SK-N-SH (cell line): ENCODE measurements around the gene FGGY.

Source experiments
- EP300 ChIP-seq, 2 experiments: IDR thresholded peaks; 2 replicates each; pipeline versions ENCODE4 v1.4.0 to v1.6.1; 2012; ENCODE audit warnings: borderline replicate concordance in 1 of 2, low read depth in 1 of 2, low read length in 1 of 2
- FOXM1 ChIP-seq: IDR thresholded peaks from 2 replicates; pipeline ENCODE4 v1.4.0; 2012; ENCODE audit warnings: low read depth, mild to moderate bottlenecking
- GATA2 ChIP-seq: sonication (generic); formaldehyde crosslinking; IDR thresholded peaks from 2 replicates; pipeline ENCODE4 v1.5.0; 2020; ENCODE audit warnings: mild to moderate bottlenecking, missing genetic modification reagents
- MXI1 ChIP-seq: IDR thresholded peaks from 2 replicates; pipeline ENCODE4 v1.6.1; 2012; ENCODE audit warnings: mild to moderate bottlenecking, low read depth, low read length, improper control_type of control experiment
- RAD21 ChIP-seq: IDR thresholded peaks from 2 replicates; pipeline ENCODE4 v1.6.1; 2012; ENCODE audit warnings: mild to moderate bottlenecking, low read length
- SMC3 ChIP-seq: IDR thresholded peaks from 2 replicates; pipeline ENCODE4 v1.6.1; 2012; ENCODE audit warnings: low read depth, low read length, improper control_type of control experiment
- TF ChIP-seq, protein P1 (sequence below): fragments of 200-600 bp; sonication (generic); IDR thresholded peaks from 2 replicates; pipeline ENCODE4 v1.6.1; 2017; ENCODE audit warnings: antibody characterized with exemption, mild to moderate bottlenecking, moderate library complexity
- TF ChIP-seq, protein P2 (sequence below): IDR thresholded peaks from 2 replicates; pipeline ENCODE4 v1.6.1; 2012; ENCODE audit warnings: mild to moderate bottlenecking, low read depth, low read length, moderate library complexity
- TF ChIP-seq, protein P3 (sequence below): IDR thresholded peaks from 2 replicates; pipeline ENCODE4 v1.4.0; 2012; ENCODE audit warnings: low read depth, borderline replicate concordance

DNA sequence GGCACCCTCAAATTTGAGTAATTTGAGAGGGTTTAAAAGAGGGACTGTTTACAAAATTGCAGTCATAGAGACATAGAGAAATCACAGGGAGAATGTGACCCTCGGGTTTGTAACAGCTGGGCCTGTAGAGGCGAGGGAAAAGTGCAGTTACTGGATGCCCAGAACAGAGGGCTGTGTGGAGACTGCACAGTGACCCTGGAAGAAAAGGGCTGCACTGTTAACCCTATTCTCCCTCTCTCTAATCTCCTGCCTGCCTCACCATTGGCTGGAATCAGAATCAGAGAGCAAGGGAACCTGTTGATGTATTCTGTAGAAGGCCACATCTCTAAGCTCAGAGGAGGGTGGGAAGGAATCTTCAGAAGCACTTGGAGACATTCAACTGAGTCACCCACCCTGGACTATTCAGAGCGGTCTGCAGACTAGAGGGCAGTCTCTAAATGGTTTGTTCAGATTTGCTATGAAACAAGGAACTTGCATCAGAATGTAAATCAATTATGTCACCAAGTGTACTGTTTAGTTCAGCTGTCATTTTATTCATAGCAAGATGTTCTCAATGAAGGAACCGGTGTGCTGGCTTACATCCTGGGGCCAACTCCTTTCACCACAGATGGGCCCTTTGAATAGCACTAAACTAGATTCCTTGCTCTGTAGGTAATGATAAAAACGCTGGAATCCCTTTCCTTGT, 385.6 kb downstream of the FGGY start:
- TF ChIP-seq GATA2 (CRISPR knock-in tag) (no peak), FOXM1 (no peak), RAD21 (no peak), EP300 (IDR thresholded peaks at IDR 0.05; ENCODE audit: borderline replicate concordance in 1 of 2, low read depth in 1 of 2, low read length in 1 of 2) (no peak), SMC3 (no peak), MXI1 (no peak)
- TF ChIP-seq, protein P1, sequence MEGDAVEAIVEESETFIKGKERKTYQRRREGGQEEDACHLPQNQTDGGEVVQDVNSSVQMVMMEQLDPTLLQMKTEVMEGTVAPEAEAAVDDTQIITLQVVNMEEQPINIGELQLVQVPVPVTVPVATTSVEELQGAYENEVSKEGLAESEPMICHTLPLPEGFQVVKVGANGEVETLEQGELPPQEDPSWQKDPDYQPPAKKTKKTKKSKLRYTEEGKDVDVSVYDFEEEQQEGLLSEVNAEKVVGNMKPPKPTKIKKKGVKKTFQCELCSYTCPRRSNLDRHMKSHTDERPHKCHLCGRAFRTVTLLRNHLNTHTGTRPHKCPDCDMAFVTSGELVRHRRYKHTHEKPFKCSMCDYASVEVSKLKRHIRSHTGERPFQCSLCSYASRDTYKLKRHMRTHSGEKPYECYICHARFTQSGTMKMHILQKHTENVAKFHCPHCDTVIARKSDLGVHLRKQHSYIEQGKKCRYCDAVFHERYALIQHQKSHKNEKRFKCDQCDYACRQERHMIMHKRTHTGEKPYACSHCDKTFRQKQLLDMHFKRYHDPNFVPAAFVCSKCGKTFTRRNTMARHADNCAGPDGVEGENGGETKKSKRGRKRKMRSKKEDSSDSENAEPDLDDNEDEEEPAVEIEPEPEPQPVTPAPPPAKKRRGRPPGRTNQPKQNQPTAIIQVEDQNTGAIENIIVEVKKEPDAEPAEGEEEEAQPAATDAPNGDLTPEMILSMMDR, result no peak
- TF ChIP-seq, protein P2, sequence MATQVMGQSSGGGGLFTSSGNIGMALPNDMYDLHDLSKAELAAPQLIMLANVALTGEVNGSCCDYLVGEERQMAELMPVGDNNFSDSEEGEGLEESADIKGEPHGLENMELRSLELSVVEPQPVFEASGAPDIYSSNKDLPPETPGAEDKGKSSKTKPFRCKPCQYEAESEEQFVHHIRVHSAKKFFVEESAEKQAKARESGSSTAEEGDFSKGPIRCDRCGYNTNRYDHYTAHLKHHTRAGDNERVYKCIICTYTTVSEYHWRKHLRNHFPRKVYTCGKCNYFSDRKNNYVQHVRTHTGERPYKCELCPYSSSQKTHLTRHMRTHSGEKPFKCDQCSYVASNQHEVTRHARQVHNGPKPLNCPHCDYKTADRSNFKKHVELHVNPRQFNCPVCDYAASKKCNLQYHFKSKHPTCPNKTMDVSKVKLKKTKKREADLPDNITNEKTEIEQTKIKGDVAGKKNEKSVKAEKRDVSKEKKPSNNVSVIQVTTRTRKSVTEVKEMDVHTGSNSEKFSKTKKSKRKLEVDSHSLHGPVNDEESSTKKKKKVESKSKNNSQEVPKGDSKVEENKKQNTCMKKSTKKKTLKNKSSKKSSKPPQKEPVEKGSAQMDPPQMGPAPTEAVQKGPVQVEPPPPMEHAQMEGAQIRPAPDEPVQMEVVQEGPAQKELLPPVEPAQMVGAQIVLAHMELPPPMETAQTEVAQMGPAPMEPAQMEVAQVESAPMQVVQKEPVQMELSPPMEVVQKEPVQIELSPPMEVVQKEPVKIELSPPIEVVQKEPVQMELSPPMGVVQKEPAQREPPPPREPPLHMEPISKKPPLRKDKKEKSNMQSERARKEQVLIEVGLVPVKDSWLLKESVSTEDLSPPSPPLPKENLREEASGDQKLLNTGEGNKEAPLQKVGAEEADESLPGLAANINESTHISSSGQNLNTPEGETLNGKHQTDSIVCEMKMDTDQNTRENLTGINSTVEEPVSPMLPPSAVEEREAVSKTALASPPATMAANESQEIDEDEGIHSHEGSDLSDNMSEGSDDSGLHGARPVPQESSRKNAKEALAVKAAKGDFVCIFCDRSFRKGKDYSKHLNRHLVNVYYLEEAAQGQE, result no peak
- TF ChIP-seq, protein P3, sequence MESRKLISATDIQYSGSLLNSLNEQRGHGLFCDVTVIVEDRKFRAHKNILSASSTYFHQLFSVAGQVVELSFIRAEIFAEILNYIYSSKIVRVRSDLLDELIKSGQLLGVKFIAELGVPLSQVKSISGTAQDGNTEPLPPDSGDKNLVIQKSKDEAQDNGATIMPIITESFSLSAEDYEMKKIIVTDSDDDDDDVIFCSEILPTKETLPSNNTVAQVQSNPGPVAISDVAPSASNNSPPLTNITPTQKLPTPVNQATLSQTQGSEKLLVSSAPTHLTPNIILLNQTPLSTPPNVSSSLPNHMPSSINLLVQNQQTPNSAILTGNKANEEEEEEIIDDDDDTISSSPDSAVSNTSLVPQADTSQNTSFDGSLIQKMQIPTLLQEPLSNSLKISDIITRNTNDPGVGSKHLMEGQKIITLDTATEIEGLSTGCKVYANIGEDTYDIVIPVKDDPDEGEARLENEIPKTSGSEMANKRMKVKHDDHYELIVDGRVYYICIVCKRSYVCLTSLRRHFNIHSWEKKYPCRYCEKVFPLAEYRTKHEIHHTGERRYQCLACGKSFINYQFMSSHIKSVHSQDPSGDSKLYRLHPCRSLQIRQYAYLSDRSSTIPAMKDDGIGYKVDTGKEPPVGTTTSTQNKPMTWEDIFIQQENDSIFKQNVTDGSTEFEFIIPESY, result no peak
